ENCODE measurements around the gene CPNE7.

- TF ChIP-seq, protein P1, sequence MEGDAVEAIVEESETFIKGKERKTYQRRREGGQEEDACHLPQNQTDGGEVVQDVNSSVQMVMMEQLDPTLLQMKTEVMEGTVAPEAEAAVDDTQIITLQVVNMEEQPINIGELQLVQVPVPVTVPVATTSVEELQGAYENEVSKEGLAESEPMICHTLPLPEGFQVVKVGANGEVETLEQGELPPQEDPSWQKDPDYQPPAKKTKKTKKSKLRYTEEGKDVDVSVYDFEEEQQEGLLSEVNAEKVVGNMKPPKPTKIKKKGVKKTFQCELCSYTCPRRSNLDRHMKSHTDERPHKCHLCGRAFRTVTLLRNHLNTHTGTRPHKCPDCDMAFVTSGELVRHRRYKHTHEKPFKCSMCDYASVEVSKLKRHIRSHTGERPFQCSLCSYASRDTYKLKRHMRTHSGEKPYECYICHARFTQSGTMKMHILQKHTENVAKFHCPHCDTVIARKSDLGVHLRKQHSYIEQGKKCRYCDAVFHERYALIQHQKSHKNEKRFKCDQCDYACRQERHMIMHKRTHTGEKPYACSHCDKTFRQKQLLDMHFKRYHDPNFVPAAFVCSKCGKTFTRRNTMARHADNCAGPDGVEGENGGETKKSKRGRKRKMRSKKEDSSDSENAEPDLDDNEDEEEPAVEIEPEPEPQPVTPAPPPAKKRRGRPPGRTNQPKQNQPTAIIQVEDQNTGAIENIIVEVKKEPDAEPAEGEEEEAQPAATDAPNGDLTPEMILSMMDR (IDR thresholded peaks at IDR 0.05): no peak
- TF ChIP-seq EZH2 (IDR thresholded peaks at IDR 0.05): no peak
- TF ChIP-seq EZH2phosphoT487 (IDR thresholded peaks at IDR 0.05): no peak
These were observed 38.4 kb downstream of the CPNE7 start for GRCh38 chr16:89613954-89614459.
